GM04503 (cell line): Measurements from ENCODE around the gene ITGB8.
"Not testable (repeated sequence)": the region's sequence is repeated elsewhere in the genome, so short reads cannot be mapped to it uniquely, and the experiment has no call there.

Experiments used
- DNase-seq: peaks from one replicate; pipeline ENCODE4 v3.0.0-alpha.2; 2012; ENCODE audit warnings: low read depth

The ITGB8 gene

GRCh38 chr7:20330239-20330927, at the start of gene ITGB8:
ITGB8 (plus strand) TSS chr7:20330900; CDS start chr7:20331807, 907 bp downstream.
- DNase-seq, result peak; percentile 71

GRCh38 chr7:20282959-20283358, 47.7 kb upstream of the ITGB8 start:
- no peak for DNase-seq

GRCh38 chr7:20283385-20283784, 47.3 kb upstream of the ITGB8 start:
- DNase-seq, result no peak

- DNase-seq, result no peak
Measured at GRCh38 chr7:20284003-20284770, 46.5 kb upstream of the ITGB8 start.

- no peak for DNase-seq
Measured at GRCh38 chr7:20284771-20285143, 45.9 kb upstream of the ITGB8 start.

- DNase-seq, result no peak
Measured at GRCh38 chr7:20287317-20287716, 43.4 kb upstream of the ITGB8 start.

GRCh38 chr7:20288036-20288435, 42.7 kb upstream of the ITGB8 start:
- no peak for DNase-seq

- DNase-seq, result no peak
Measured at GRCh38 chr7:20290505-20291111, 40.1 kb upstream of the ITGB8 start.

- no peak for DNase-seq
Measured at GRCh38 chr7:20293336-20293735, 37.4 kb upstream of the ITGB8 start.

- DNase-seq, result no peak
Measured at GRCh38 chr7:20296444-20296843, 34.3 kb upstream of the ITGB8 start.

- DNase-seq, result no peak
Measured at GRCh38 chr7:20296901-20297300, 33.8 kb upstream of the ITGB8 start.

GRCh38 chr7:20298486-20298901, 32.2 kb upstream of the ITGB8 start:
- no peak for DNase-seq

GRCh38 chr7:20299145-20299544, 31.6 kb upstream of the ITGB8 start:
- DNase-seq, result no peak

- DNase-seq, result no peak
Measured at GRCh38 chr7:20299647-20300312, 30.9 kb upstream of the ITGB8 start.

GRCh38 chr7:20301311-20301939, 29.3 kb upstream of the ITGB8 start:
- DNase-seq, result no peak

GRCh38 chr7:20302300-20302699, 28.4 kb upstream of the ITGB8 start:
- DNase-seq, result not testable (repeated sequence)

GRCh38 chr7:20302891-20303290, 27.8 kb upstream of the ITGB8 start:
- no peak for DNase-seq

GRCh38 chr7:20304366-20304765, 26.3 kb upstream of the ITGB8 start:
- no peak for DNase-seq

GRCh38 chr7:20305726-20306125, 25.0 kb upstream of the ITGB8 start:
- DNase-seq, result no peak

GRCh38 chr7:20306180-20306946, 24.3 kb upstream of the ITGB8 start:
- DNase-seq, result no peak

- no peak for DNase-seq
Measured at GRCh38 chr7:20307119-20307518, 23.6 kb upstream of the ITGB8 start.
